ENCODE data around the gene THSD7A. TPM values are rescaled to one million over a fixed set of nuclear protein-coding genes. Genes with fewer than 3 reads are reported as not detected.
A peak's percentile ranks its signal among the peaks of the same experiment; 100 is the strongest.

THSD7A gene
- total and polyA plus RNA-seq, 2 donors from 2014 or later: 5.1 to 24.3 TPM

DNA sequence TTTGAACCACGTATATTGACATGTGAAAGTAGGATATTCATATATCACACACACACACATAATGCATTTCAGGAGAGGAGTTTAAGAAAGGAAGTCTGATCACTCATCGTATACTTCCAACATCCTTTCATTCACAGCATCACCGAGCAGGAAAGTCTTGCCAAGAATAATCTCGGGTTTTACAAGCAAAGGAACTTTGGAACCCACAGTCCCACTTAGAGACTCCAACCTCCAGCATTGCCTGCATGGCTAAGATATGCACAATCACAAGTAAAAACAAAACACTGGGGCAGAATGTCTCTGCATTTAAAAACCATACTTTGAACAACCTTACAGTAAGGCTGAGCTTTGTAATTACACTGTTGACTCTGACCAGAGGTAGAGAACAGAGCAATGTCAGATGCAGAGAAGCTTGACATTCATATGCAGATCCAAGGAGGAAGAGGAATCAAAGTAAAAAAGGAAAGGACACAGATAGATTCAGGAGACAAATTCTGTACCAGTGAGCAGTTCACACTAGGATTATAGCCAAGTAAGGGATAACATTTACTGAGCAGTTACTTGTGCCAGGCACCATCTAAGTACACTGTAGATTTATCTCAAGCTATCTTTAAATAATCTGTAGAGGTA lies 14.8 kb downstream of the THSD7A start:
- FAIRE-seq (no peak), DNase-seq (peak in 2 of 5 donors; percentile 25 to 40)
- Histone ChIP-seq H3K9ac (ENCODE audit: low read length in 3 of 3) (no peak overlapping the region), H3K4me1 (ENCODE audit: control insufficient read depth in 2 of 3, insufficient read depth in 2 of 3, low read depth in 1 of 3, low read length in 3 of 3) (peaks cover 0 to 2% (median 0%) of the 10 kb centered on the region in 3 donors), H3K4me3 (ENCODE audit: low read length in 3 of 3) (no peak overlapping the region), H3K27me3 (ENCODE audit: control insufficient read depth, insufficient read depth, low read length) (no peaks in the 10 kb centered on the region), H3K9me3 (ENCODE audit: control insufficient read depth in 2 of 3, insufficient read depth in 1 of 3, low read length in 3 of 3) (no peaks in the 10 kb centered on the region), H3K36me3 (ENCODE audit: control insufficient read depth in 2 of 3, insufficient read depth in 3 of 3, low read length in 3 of 3) (no peaks in the 10 kb centered on the region), H3K27ac (ENCODE audit: low read depth in 2 of 2, low read length in 2 of 2) (no peak overlapping the region)
- intact Hi-C loops (cut with DNase I): no loop called here
- TF ChIP-seq, protein P1, sequence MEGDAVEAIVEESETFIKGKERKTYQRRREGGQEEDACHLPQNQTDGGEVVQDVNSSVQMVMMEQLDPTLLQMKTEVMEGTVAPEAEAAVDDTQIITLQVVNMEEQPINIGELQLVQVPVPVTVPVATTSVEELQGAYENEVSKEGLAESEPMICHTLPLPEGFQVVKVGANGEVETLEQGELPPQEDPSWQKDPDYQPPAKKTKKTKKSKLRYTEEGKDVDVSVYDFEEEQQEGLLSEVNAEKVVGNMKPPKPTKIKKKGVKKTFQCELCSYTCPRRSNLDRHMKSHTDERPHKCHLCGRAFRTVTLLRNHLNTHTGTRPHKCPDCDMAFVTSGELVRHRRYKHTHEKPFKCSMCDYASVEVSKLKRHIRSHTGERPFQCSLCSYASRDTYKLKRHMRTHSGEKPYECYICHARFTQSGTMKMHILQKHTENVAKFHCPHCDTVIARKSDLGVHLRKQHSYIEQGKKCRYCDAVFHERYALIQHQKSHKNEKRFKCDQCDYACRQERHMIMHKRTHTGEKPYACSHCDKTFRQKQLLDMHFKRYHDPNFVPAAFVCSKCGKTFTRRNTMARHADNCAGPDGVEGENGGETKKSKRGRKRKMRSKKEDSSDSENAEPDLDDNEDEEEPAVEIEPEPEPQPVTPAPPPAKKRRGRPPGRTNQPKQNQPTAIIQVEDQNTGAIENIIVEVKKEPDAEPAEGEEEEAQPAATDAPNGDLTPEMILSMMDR (IDR thresholded peaks at IDR 0.05; ENCODE audit: borderline replicate concordance, extremely low read depth, insufficient read depth): no peak

DNA sequence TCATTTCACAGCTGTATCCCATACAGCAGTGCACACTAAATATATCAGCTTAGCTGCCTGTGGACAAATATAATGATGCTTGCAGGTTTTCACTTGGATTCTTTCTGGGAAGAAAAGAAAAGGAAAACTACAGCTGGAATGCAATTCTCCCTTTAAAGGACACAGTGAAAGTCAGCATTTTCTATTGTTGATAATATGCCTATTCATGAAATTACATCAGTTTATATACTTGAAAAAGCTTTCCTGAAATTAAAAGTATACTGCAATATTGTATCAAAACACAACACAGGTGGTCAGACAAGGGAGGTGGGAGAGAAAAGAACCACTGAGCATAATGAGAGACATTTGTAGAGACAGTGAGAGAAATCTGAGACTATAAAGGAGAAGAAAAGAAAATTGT lies 20.3 kb downstream of the THSD7A start:
- no peak for FAIRE-seq
- Histone ChIP-seq H3K9me3 (ENCODE audit: control insufficient read depth in 2 of 3, insufficient read depth in 1 of 3, low read length in 3 of 3) (no peaks in the 10 kb centered on the region), H3K27ac (ENCODE audit: low read depth in 2 of 2, low read length in 2 of 2) (no peak overlapping the region), H3K36me3 (ENCODE audit: control insufficient read depth in 2 of 3, insufficient read depth in 3 of 3, low read length in 3 of 3) (no peaks in the 10 kb centered on the region), H3K27me3 (ENCODE audit: control insufficient read depth, insufficient read depth, low read length) (no peaks in the 10 kb centered on the region), H3K9ac (ENCODE audit: low read length in 3 of 3) (no peak overlapping the region), H3K4me3 (ENCODE audit: low read length in 3 of 3) (no peak overlapping the region), H3K4me1 (ENCODE audit: control insufficient read depth in 2 of 3, insufficient read depth in 2 of 3, low read depth in 1 of 3, low read length in 3 of 3) (no peaks in the 10 kb centered on the region)
- DNase-seq: no peak
- intact Hi-C loops (cut with DNase I): no loop called here
- TF ChIP-seq, protein P1 (IDR thresholded peaks at IDR 0.05; ENCODE audit: borderline replicate concordance, extremely low read depth, insufficient read depth): no peak

GRCh38 chr7:11810043-11810625 lies 21.9 kb downstream of the THSD7A start:
- FAIRE-seq (no peak), DNase-seq (no peak)
- intact Hi-C loops (cut with DNase I): no loop called here
- Histone ChIP-seq H3K27me3 (ENCODE audit: control insufficient read depth, insufficient read depth, low read length) (no peaks in the 10 kb centered on the region), H3K27ac (ENCODE audit: low read depth in 2 of 2, low read length in 2 of 2) (no peak overlapping the region), H3K4me1 (ENCODE audit: control insufficient read depth in 2 of 3, insufficient read depth in 2 of 3, low read depth in 1 of 3, low read length in 3 of 3) (no peaks in the 10 kb centered on the region), H3K36me3 (ENCODE audit: control insufficient read depth in 2 of 3, insufficient read depth in 3 of 3, low read length in 3 of 3) (no peaks in the 10 kb centered on the region), H3K9me3 (ENCODE audit: control insufficient read depth in 2 of 3, insufficient read depth in 1 of 3, low read length in 3 of 3) (no peaks in the 10 kb centered on the region), H3K4me3 (ENCODE audit: low read length in 3 of 3) (no peak overlapping the region), H3K9ac (ENCODE audit: low read length in 3 of 3) (no peak overlapping the region)
- TF ChIP-seq, protein P1 (IDR thresholded peaks at IDR 0.05; ENCODE audit: borderline replicate concordance, extremely low read depth, insufficient read depth): no peak
